Limb (tissue), 2 donors: Measurements from ENCODE around the gene MUC22.
"Not testable (repeated sequence)": the region's sequence is repeated elsewhere in the genome, so short reads cannot be mapped to it uniquely, and the experiment has no call there.

Experiments used
- DNase-seq, 2 donors: peaks; one replicate each; pipeline ENCODE4 v3.0.0-alpha.2; 2016; ENCODE audit errors: extremely low spot score in 2 of 2

MUC22 gene

GRCh38 chr6:31010393-31011060, at the start of gene MUC22:
TSS of gene MUC22 (plus strand) at chr6:31010474. CDS start at chr6:31010707, 233 bp downstream.
- no peak for DNase-seq

GRCh38 chr6:30960907-30961673, 49.2 kb upstream of the MUC22 start:
- DNase-seq, result no peak

GRCh38 chr6:30962716-30963115, 47.6 kb upstream of the MUC22 start:
- no peak for DNase-seq

- no peak for DNase-seq
Observed at GRCh38 chr6:30963641-30964040, 46.6 kb upstream of the MUC22 start.

GRCh38 chr6:30964075-30964474, 46.2 kb upstream of the MUC22 start:
- no peak for DNase-seq

- no peak for DNase-seq
Observed at GRCh38 chr6:30965140-30965601, 45.1 kb upstream of the MUC22 start.

- DNase-seq, result no peak
Observed at GRCh38 chr6:30966154-30966553, 44.1 kb upstream of the MUC22 start.

- not testable (repeated sequence) for DNase-seq
Observed at GRCh38 chr6:30969171-30969570, 41.1 kb upstream of the MUC22 start.

- DNase-seq, result no peak
Observed at GRCh38 chr6:30970946-30971345, 39.3 kb upstream of the MUC22 start.

- no peak for DNase-seq
Observed at GRCh38 chr6:30972816-30973215, 37.5 kb upstream of the MUC22 start.

- no peak for DNase-seq
Observed at GRCh38 chr6:30974490-30975252, 35.6 kb upstream of the MUC22 start.

- DNase-seq, result peak in 1 of 2 donors; percentile 31
Observed at GRCh38 chr6:30979141-30979540, 31.1 kb upstream of the MUC22 start.

GRCh38 chr6:30979690-30980089, 30.6 kb upstream of the MUC22 start:
- no peak for DNase-seq

GRCh38 chr6:30981942-30982772, 28.1 kb upstream of the MUC22 start:
- peak; percentile 30 to 35 for DNase-seq

GRCh38 chr6:30983439-30983838, 26.8 kb upstream of the MUC22 start, which contains the start of gene MUC21:
TSS of gene MUC21 (plus strand) at chr6:30983718. CDS start at chr6:30983959, 241 bp downstream.
- DNase-seq, result no peak

- no peak for DNase-seq
Observed at GRCh38 chr6:30985490-30985889, 24.8 kb upstream of the MUC22 start.

- DNase-seq, result no peak
Observed at GRCh38 chr6:30987304-30987703, 23.0 kb upstream of the MUC22 start.

- DNase-seq, result no peak
Observed at GRCh38 chr6:30988209-30988825, 22.0 kb upstream of the MUC22 start.

- DNase-seq, result no peak
Observed at GRCh38 chr6:30990422-30991086, 19.7 kb upstream of the MUC22 start.

GRCh38 chr6:30991891-30992290, 18.4 kb upstream of the MUC22 start:
- DNase-seq, result no peak
